ENCODE measurements around the gene SNX8. TPM values are rescaled to one million over a fixed set of nuclear protein-coding genes. Genes with fewer than 3 reads are reported as not detected.
"Not testable (repeated sequence)": the region's sequence is repeated elsewhere in the genome, so short reads cannot be mapped to it uniquely, and the experiment has no call there.

SNX8 gene
- total and polyA plus RNA-seq, 8 donors = 7.7 to 72.9 (median 12.0) TPM

- no peaks in the 10 kb centered on the region for H3K9me3 ChIP-seq
Observed at GRCh38 chr7:2269991-2270460, 44.2 kb downstream of the SNX8 start.

GRCh38 chr7:2269089-2269990 lies 44.9 kb downstream of the SNX8 start:
- H3K4me1 ChIP-seq; DNase-seq; H3K27ac ChIP-seq; intact Hi-C loops (cut with DNase I; ENCODE audit: low total_unique reads); H3K9me3 ChIP-seq; H3K27me3 ChIP-seq; H3K4me3 ChIP-seq: not testable (repeated sequence)
- WGBS, 5 donors = 64 to 79% (median 74%) methylated on average over 12 to 15 of the region's 18 CpGs
- H3K36me3 ChIP-seq = peaks cover 14 to 50% (median 46%) of the 10 kb centered on the region in 4 donors

More at GRCh38 chr7:2269991-2270460, 44.2 kb downstream of the SNX8 start:
- intact Hi-C loops (cut with DNase I; ENCODE audit: low total_unique reads) = no loop called here
- peaks cover 21 to 52% (median 46%) of the 10 kb centered on the region in 4 donors for H3K36me3 ChIP-seq
- TF ChIP-seq CTCF (IDR thresholded peaks at IDR 0.05) (no peak), POLR2AphosphoS5 (IDR thresholded peaks at IDR 0.05) (no peak), EP300 (IDR thresholded peaks at IDR 0.05) (no peak), POLR2A (IDR thresholded peaks at IDR 0.05) (no peak)
- H3K27me3 ChIP-seq = no peaks in the 10 kb centered on the region
- no peak overlapping the region for H3K4me3 ChIP-seq
- 89 to 93% (median 90%) methylated on average over 7 to 10 of the region's 10 CpGs for WGBS, 5 donors
- no peak overlapping the region for H3K27ac ChIP-seq
- DNase-seq = no peak
- no peaks in the 10 kb centered on the region for H3K4me1 ChIP-seq

- no peaks in the 10 kb centered on the region for H3K27me3 ChIP-seq
- H3K9me3 ChIP-seq = no peaks in the 10 kb centered on the region
- no peak overlapping the region for H3K4me3 ChIP-seq
- H3K36me3 ChIP-seq = peaks cover 14 to 58% (median 54%) of the 10 kb centered on the region in 4 donors
- 71 to 81% (median 75%) methylated on average over 10 of the region's 10 CpGs for WGBS, 5 donors
- intact Hi-C loops (cut with DNase I; ENCODE audit: low total_unique reads) = no loop called here
- TF ChIP-seq EP300 (IDR thresholded peaks at IDR 0.05) (no peak), CTCF (IDR thresholded peaks at IDR 0.05) (no peak), POLR2AphosphoS5 (IDR thresholded peaks at IDR 0.05) (no peak), POLR2A (IDR thresholded peaks at IDR 0.05) (no peak)
- H3K27ac ChIP-seq = no peak overlapping the region
- DNase-seq = no peak
- H3K4me1 ChIP-seq = no peaks in the 10 kb centered on the region
Observed at GRCh38 chr7:2266911-2267310, 47.3 kb downstream of the SNX8 start.

- Histone ChIP-seq H3K9me3 (no peaks in the 10 kb centered on the region), H3K4me1 (no peaks in the 10 kb centered on the region), H3K27me3 (no peaks in the 10 kb centered on the region), H3K27ac (no peak overlapping the region), H3K36me3 (peaks cover 11 to 45% (median 35%) of the 10 kb centered on the region in 4 donors), H3K4me3 (no peak overlapping the region)
- no peak for DNase-seq
- TF ChIP-seq CTCF (IDR thresholded peaks at IDR 0.05) (no peak), EP300 (IDR thresholded peaks at IDR 0.05) (no peak), POLR2A (IDR thresholded peaks at IDR 0.05) (no peak), POLR2AphosphoS5 (IDR thresholded peaks at IDR 0.05) (no peak)
- intact Hi-C loops (cut with DNase I; ENCODE audit: low total_unique reads) = no loop called here
- 97 to 98% (median 97%) methylated on average over 23 of the region's 23 CpGs for WGBS, 5 donors
Observed at GRCh38 chr7:2264158-2264557, 50.1 kb downstream of the SNX8 start.

GRCh38 chr7:2263176-2263575 lies 51.1 kb downstream of the SNX8 start:
- WGBS, 5 donors = 90 to 95% (median 92%) methylated on average over 12 to 18 of the region's 18 CpGs
- Histone ChIP-seq H3K4me1 (no peaks in the 10 kb centered on the region), H3K36me3 (peaks cover 11 to 47% (median 43%) of the 10 kb centered on the region in 4 donors), H3K27ac (no peak overlapping the region), H3K9me3 (no peaks in the 10 kb centered on the region), H3K4me3 (no peak overlapping the region), H3K27me3 (no peaks in the 10 kb centered on the region)
- DNase-seq = no peak
- intact Hi-C loops (cut with DNase I; ENCODE audit: low total_unique reads) = no loop called here
- TF ChIP-seq CTCF (IDR thresholded peaks at IDR 0.05) = no peak
- no peak for TF ChIP-seq POLR2AphosphoS5 (IDR thresholded peaks at IDR 0.05)
- no peak for TF ChIP-seq EP300 (IDR thresholded peaks at IDR 0.05)
- TF ChIP-seq POLR2A (IDR thresholded peaks at IDR 0.05) = no peak

Measured in stomach (tissue), 9 donors.